Suprapubic skin (tissue), 4 donors: Measurements from ENCODE around the gene DDIT4. TPM values are rescaled to one million over a fixed set of nuclear protein-coding genes. Genes with fewer than 3 reads are reported as not detected.
A peak's percentile ranks its signal among the peaks of the same experiment; 100 is the strongest.
"Not testable (repeated sequence)": the region's sequence is repeated elsewhere in the genome, so short reads cannot be mapped to it uniquely, and the experiment has no call there.

Experiments
- DNase-seq, 2 donors: peaks; one replicate each; pipeline ENCODE4 v3.0.0-alpha.2; 2019; ENCODE audit warnings: low spot score in 2 of 2
- H3K27ac ChIP-seq: fragments of 200-600 bp; sonication (generic); one replicate; pipeline ENCODE4 v1.5.1; 2019
- H3K27me3 ChIP-seq: fragments of 200-600 bp; sonication (generic); one replicate; pipeline ENCODE4 v1.5.1; 2019
- H3K36me3 ChIP-seq: fragments of 200-600 bp; sonication (generic); one replicate; pipeline ENCODE4 v1.5.1; 2019
- H3K4me1 ChIP-seq: fragments of 200-600 bp; sonication (generic); one replicate; pipeline ENCODE4 v1.5.1; 2019
- H3K4me3 ChIP-seq: fragments of 200-600 bp; sonication (generic); one replicate; pipeline ENCODE4 v1.5.1; 2019; ENCODE audit warnings: mild to moderate bottlenecking
- H3K9me3 ChIP-seq: fragments of 200-600 bp; sonication (generic); one replicate; pipeline ENCODE4 v1.5.1; 2019
- CTCF ChIP-seq, 2 donors: fragments of 200-600 bp in 1 of 2; fragments of 450-650 bp in 1 of 2; sonication (generic) in 1 of 2; IDR thresholded peaks; one replicate each; pipeline ENCODE4 v1.5.1; 2016 to 2019; ENCODE audit warnings: antibody characterized with exemption in 2 of 2, mild to moderate bottlenecking in 1 of 2, moderate library complexity in 1 of 2
- EP300 ChIP-seq: sonication (generic); formaldehyde crosslinking; IDR thresholded peaks from one replicate; pipeline ENCODE4 v1.6.1; 2017; ENCODE audit warnings: antibody characterized with exemption
- POLR2A ChIP-seq, 2 donors: fragments of 450-650 bp; IDR thresholded peaks; one replicate each; pipeline ENCODE4 v1.6.1; 2017; ENCODE audit warnings: antibody characterized with exemption in 2 of 2, mild to moderate bottlenecking in 2 of 2, moderate library complexity in 2 of 2
- POLR2AphosphoS5 ChIP-seq, 3 donors: sonication (generic); formaldehyde crosslinking; IDR thresholded peaks; one replicate each; pipeline ENCODE4 v1.6.1; 2017; ENCODE audit warnings: antibody characterized with exemption in 3 of 3
- WGBS: methylation state at CpG from one replicate; pipeline ENCODE4 v1.1.5; 2018; 5-methylcytosine and 5-hydroxymethylcytosine counted together
- total RNA-seq, 4 donors: library from RNA; depleted of rRNA; stranded (reverse); fragments of >200 nt; gene quantifications; one replicate each; pipeline ENCODE4 v1.1.0, GENCODE V29; 2016

The DDIT4 gene
- total RNA-seq, 4 donors from 2014 or later: 170 to 246 (median 225) TPM

DNA sequence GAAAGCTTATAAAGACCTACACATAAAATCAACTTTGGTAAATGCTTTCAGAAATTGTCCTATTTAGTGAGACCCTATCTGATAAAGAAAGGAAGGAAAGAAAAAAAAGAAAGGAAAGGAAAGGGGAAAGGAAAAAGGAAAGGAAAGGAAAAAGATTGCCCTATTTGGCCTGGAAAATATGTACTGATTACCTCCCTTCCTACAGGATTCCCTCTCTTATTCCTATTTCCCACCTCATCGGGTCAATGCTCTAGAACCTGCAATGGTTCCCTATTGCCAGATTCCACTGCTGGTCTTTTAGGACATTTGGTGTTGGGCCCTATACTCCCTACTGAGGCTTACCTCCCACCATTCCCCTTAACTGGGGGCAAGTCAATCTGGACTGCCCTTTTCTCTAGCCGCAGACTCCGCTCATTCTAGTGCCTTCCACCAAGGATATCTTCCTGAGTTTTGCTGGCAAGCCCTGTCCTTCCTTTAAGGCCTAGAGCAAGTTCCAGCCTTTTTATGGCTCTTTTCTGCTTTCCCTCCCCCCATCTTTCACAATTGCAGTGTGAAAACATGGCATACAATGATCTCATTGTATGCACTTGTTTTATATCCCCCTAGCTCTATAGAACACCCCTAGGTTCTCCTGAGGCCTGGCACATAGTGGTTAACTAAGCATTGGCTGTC, 4.4 kb downstream of the DDIT4 start:
- peaks cover 25% of the 10 kb centered on the region for H3K36me3 ChIP-seq
- 87% methylated on average over 3 of the region's 3 CpGs for WGBS
- no peak overlapping the region for H3K4me3 ChIP-seq
- peaks cover 22% of the 10 kb centered on the region for H3K4me1 ChIP-seq
- no peaks in the 10 kb centered on the region for H3K27me3 ChIP-seq
- DNase-seq: no peak
- no peaks in the 10 kb centered on the region for H3K9me3 ChIP-seq
- no peak for TF ChIP-seq EP300
- no peak for TF ChIP-seq CTCF (IDR thresholded peaks at IDR 0.05)
- TF ChIP-seq POLR2AphosphoS5 (IDR thresholded peaks at IDR 0.05): no peak
- no peak for TF ChIP-seq POLR2A (IDR thresholded peaks at IDR 0.05)
- H3K27ac ChIP-seq: peak overlapping the region; percentile 97

DNA sequence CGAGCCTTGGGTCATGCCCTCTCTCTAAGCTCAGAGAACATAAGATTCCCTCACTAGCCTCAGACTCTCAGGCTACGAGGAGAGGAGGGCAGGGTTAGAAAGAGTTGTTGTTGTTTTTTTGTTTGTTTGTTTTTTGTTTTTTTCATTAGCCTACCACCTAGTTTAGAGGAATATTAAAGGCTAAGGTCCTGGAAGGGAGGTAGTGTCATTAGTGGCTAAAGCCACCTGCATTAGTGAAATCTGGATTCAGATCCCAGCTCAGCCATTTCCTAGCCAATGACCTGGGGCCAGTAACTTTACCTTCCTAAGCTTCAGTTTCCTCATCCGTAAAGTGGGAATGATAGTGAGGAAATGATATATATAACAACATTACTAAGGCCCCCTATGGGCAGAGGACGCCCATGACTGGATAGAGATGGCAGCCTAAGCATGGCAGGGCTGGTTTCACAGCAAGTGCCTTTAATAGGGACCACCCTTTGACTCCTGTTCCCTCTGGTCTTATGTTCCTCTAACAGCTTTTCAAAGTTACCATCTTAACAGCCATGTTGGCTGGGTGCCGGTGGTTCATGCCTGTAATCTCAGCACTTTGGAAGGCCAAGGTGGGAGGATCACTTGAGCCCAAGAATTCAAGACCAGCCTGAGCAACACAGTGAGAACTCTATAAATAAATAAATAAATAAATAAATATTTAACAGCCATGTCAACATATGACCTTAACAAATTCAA, 5.1 kb downstream of the DDIT4 start:
- Histone ChIP-seq H3K9me3 (no peaks in the 10 kb centered on the region), H3K27me3 (no peaks in the 10 kb centered on the region), H3K27ac (peak overlapping the region; percentile 97), H3K4me1 (peaks cover 22% of the 10 kb centered on the region), H3K36me3 (peaks cover 25% of the 10 kb centered on the region), H3K4me3 (no peak overlapping the region)
- TF ChIP-seq POLR2A (IDR thresholded peaks at IDR 0.05) (no peak), CTCF (IDR thresholded peaks at IDR 0.05) (no peak), POLR2AphosphoS5 (IDR thresholded peaks at IDR 0.05) (no peak), EP300 (no peak)
- WGBS: 94% methylated on average over 5 of the region's 5 CpGs
- DNase-seq: no peak

DNA sequence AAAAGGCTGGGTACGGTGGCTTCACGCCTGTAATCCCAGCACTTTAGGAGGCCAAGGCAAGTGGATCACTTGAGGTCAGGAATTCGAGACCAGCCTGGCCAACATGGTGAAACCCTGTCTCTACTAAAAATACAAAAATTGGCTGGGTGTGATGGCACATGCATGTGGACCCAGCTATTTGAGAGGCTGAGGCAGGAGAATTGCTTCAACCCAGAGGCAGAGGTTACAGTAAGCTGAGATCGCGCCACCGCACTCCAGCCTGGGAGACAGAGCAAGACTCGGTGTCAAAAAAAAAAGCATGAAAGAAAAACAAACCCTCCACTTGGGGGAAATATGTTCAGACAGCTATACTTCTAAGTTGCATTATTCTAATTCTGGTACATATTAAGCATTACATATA, 5.9 kb downstream of the DDIT4 start:
- not testable (repeated sequence) for H3K4me3 ChIP-seq, H3K27me3 ChIP-seq, DNase-seq, H3K9me3 ChIP-seq, H3K27ac ChIP-seq
- Histone ChIP-seq H3K4me1 (peaks cover 22% of the 10 kb centered on the region), H3K36me3 (peaks cover 20% of the 10 kb centered on the region)
- WGBS: 95% methylated on average over 7 of the region's 7 CpGs

DNA sequence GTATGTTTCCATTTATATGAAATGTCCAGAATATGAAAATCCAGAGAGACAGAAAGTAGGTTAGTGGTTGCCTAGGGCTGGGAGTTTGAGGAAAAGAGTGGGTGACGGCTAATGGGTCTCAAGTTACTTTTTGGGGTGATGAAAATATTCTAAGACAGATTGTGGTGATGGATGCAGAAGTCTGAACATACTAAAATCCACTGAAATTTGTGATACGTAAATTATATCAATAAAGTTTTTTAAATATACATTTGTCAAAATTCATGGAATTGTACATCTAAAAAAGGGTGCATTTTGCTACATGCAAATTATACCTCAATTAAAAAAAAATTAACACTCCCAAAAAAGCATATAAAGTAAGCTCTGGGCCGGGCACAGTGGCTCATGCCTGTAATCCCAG, 9.4 kb downstream of the DDIT4 start:
- Histone ChIP-seq H3K27me3 (no peaks in the 10 kb centered on the region), H3K27ac (no peak overlapping the region), H3K36me3 (no peaks in the 10 kb centered on the region), H3K9me3 (no peaks in the 10 kb centered on the region), H3K4me3 (no peak overlapping the region), H3K4me1 (peaks cover 6% of the 10 kb centered on the region)
- 82% methylated on average over 3 of the region's 3 CpGs for WGBS
- TF ChIP-seq CTCF (IDR thresholded peaks at IDR 0.05): no peak
- no peak for TF ChIP-seq EP300
- no peak for TF ChIP-seq POLR2AphosphoS5 (IDR thresholded peaks at IDR 0.05)
- no peak for TF ChIP-seq POLR2A (IDR thresholded peaks at IDR 0.05)
- DNase-seq: no peak

- no peak for DNase-seq
- WGBS: 60% methylated on average over 14 of the region's 14 CpGs
- no peak overlapping the region for H3K27ac ChIP-seq
These were observed 12.3 kb downstream of the DDIT4 start for GRCh38 chr10:72285972-72286521.

More at GRCh38 chr10:72285972-72286521, 12.3 kb downstream of the DDIT4 start:
- TF ChIP-seq POLR2AphosphoS5 (IDR thresholded peaks at IDR 0.05) (no peak), EP300 (no peak), CTCF (IDR thresholded peaks at IDR 0.05) (no peak), POLR2A (IDR thresholded peaks at IDR 0.05) (no peak)
- Histone ChIP-seq H3K36me3 (no peaks in the 10 kb centered on the region), H3K27me3 (no peaks in the 10 kb centered on the region), H3K9me3 (no peaks in the 10 kb centered on the region), H3K4me1 (peaks cover 6% of the 10 kb centered on the region), H3K4me3 (no peak overlapping the region)
